ENCODE results near the gene RBBP9.
"Not testable (repeated sequence)": the region's sequence is repeated elsewhere in the genome, so short reads cannot be mapped to it uniquely, and the experiment has no call there.

RBBP9 gene

DNA sequence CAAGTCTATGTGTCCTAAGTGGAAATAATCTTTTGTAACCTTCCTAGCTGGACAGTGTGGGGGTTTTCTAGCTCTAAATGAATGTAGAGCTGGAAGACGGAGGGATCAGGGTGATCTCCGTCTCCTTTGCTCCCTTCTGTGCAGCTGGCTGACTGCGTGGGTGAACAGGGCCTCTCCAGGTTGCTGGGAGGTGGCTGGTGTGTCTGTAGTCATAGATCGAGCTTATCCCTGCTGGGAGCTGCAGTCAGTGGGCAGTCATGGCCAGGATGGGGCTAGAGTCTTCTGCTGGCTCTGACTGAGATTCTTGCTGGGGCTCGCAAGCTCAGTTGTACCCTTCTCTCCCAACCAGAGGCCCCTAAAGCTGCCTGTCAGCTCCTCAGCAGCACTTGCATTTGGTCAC lies 17.1 kb upstream of the RBBP9 start:
- no peak overlapping the region for H3K4me3 ChIP-seq
- TF ChIP-seq FOXP2 (optimal IDR thresholded peaks at IDR 0.05; ENCODE audit: control extremely low read depth, extremely low read length, insufficient read depth) (no peak), POLR2AphosphoS5 (IDR thresholded peaks at IDR 0.05; ENCODE audit: borderline replicate concordance, low read depth, low read length) (no peak), EZH2 (IDR thresholded peaks at IDR 0.05) (no peak)

DNA sequence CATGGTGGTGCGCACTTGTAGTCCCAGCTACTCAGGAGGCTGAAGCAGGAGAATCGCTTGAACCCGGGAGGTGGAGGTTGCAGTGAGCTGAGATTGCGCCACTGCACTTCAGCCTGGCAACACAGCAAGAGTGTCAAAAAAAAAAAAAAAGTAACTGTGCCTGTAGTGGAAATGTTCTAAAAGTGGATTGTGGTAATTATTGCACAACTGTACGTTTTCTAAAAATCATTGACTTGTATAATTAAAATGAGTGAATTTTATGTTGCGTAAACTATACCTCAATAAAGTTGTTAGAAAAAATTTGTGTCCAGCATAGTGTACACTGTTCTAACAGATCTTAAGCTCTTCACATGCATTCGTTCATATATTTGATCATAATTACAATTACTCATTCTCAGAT lies 16.2 kb upstream of the RBBP9 start:
- no peak for DNase-seq (ENCODE audit: low read depth, low spot score)
- TF ChIP-seq FOXP2 (optimal IDR thresholded peaks at IDR 0.05; ENCODE audit: control extremely low read depth, extremely low read length, insufficient read depth) (no peak), POLR2AphosphoS5 (IDR thresholded peaks at IDR 0.05; ENCODE audit: borderline replicate concordance, low read depth, low read length) (no peak), EZH2 (IDR thresholded peaks at IDR 0.05) (no peak)
- Histone ChIP-seq H3K36me3 (ENCODE audit: insufficient read depth, low read length) (peaks cover 57% of the 10 kb centered on the region), H3K9ac (ENCODE audit: insufficient read length) (no peak overlapping the region), H3K27ac (no peak overlapping the region), H3K9me3 (ENCODE audit: low read depth, low read length) (no peaks in the 10 kb centered on the region), H3K4me3 (no peak overlapping the region)

More for the DNA sequence above, 17.1 kb upstream of the RBBP9 start:
- no peak for DNase-seq (ENCODE audit: low read depth, low spot score)
- H3K9me3 ChIP-seq (ENCODE audit: low read depth, low read length) = no peaks in the 10 kb centered on the region
- H3K27ac ChIP-seq = no peak overlapping the region
- H3K9ac ChIP-seq (ENCODE audit: insufficient read length) = no peak overlapping the region
- H3K36me3 ChIP-seq (ENCODE audit: insufficient read depth, low read length) = peaks cover 57% of the 10 kb centered on the region

DNA sequence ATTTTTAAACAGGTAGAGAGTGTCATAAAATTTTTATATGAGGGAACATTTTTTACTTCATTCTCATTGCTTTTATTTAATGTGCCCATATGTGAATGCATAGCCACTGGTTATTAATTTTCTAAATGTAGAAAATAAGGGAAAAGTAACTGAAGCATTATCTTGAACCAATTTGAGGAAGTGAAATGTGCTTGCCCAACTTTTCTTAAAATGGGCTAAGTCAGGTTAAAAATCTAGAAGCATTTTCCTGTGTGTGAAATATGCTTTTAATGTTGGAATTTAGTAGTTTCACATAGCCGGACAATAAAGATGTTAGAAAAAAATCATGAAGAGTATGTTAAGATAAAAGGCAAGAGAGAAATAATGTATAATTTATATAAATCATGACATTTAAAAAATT lies 14.5 kb upstream of the RBBP9 start:
- Histone ChIP-seq H3K9me3 (ENCODE audit: low read depth, low read length) (no peaks in the 10 kb centered on the region), H3K27ac (no peak overlapping the region), H3K9ac (ENCODE audit: insufficient read length) (peak overlapping the region; percentile 37), H3K36me3 (ENCODE audit: insufficient read depth, low read length) (peaks cover 53% of the 10 kb centered on the region), H3K4me3 (no peak overlapping the region)
- DNase-seq (ENCODE audit: low read depth, low spot score) = no peak
- no peak for TF ChIP-seq FOXP2 (optimal IDR thresholded peaks at IDR 0.05; ENCODE audit: control extremely low read depth, extremely low read length, insufficient read depth)
- no peak for TF ChIP-seq EZH2 (IDR thresholded peaks at IDR 0.05)
- TF ChIP-seq POLR2AphosphoS5 (IDR thresholded peaks at IDR 0.05; ENCODE audit: borderline replicate concordance, low read depth, low read length) = no peak

DNA sequence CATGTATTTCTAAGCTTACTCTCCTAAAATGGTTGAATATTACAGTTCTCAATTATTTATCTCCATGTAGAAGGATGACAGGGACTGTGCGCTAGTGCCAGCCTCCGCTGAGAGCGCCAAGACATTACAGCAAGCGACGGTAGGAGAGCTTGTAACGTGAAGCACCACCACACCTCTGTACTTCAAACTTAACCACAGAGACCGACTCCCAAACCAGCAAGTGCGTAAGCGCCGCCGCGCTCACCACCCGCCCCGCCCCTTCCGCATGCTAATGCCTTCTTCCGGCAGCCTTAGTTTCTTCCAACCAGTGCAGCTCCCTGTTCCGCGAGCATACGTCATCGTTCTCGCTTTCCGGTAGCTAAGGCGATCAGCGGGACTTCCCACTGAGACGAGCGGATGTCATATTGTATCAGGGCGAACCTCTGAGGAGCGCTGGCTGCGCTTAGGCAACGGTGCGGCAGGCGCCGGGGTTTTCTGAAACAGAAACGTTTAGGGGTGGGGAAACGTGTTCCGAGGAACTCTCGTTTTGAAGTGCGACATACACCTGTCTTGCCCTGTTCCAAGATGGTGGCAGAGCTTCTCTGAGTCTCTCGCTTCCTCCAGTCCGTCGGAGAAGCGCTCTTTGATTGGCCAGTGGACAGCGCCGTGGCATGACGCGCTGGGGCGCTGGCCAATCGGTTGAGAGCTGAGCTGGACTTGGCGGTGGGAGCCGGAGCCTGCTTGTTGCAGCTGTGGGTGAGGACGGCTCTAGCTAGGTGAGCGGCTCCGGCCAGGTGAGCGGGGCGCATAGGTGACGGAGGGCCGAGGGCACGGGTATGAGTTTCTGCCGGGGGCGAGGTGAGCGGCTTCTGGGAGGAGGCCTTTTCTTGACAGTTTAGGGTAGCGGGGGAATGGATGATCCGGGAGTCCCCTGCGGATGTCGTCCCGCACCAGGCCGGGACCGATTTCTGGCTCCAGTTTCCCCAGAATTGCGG lies 10.5 kb upstream of the RBBP9 start, which contains the start of gene SEC23B:
SEC23B (plus strand) TSS at position 723 of the 974 bp plus-strand sequence. CDS start 2,896 bp downstream, outside the sequence.
- H3K9ac ChIP-seq (ENCODE audit: insufficient read length) = peak within 1 kb of the TSS; percentile 85
- peaks cover 29% of the 10 kb centered on the region for H3K36me3 ChIP-seq (ENCODE audit: insufficient read depth, low read length)
- no peaks in the 10 kb centered on the region for H3K9me3 ChIP-seq (ENCODE audit: low read depth, low read length)
- H3K4me3 ChIP-seq = peak within 1 kb of the TSS; percentile 87
- peak within 1 kb of the TSS; percentile 97 for H3K27ac ChIP-seq
- DNase-seq (ENCODE audit: low read depth, low spot score) = peak; percentile 95
- TF ChIP-seq POLR2AphosphoS5 (IDR thresholded peaks at IDR 0.05; ENCODE audit: borderline replicate concordance, low read depth, low read length) = peak; percentile 88
- TF ChIP-seq FOXP2 (optimal IDR thresholded peaks at IDR 0.05; ENCODE audit: control extremely low read depth, extremely low read length, insufficient read depth) = peak; percentile 42
- no peak for TF ChIP-seq EZH2 (IDR thresholded peaks at IDR 0.05)

DNA sequence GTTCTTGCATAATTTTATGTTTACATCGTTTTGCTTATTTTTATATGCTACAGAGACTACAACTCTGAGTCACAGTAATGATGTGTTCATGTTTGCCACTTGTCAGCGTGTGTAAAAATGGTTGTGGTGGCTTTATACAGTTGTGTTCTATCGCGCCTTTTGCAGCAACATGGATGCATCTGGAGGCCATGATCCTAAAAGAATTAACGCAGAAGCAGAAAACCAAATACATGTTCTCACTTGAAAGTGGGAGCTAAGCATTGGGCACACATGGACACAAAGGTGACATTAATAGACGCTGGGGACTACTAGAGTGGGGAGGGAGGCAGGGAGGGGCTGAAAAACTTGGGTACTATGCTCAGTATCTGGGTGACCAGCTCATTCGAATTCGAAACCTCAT lies 9.7 kb upstream of the RBBP9 start:
- Histone ChIP-seq H3K9ac (ENCODE audit: insufficient read length) (peak overlapping the region; percentile 85), H3K9me3 (ENCODE audit: low read depth, low read length) (no peaks in the 10 kb centered on the region), H3K27ac (peak overlapping the region; percentile 97; the same call in 1 of the 2 replicates), H3K36me3 (ENCODE audit: insufficient read depth, low read length) (peaks cover 26% of the 10 kb centered on the region), H3K4me3 (peak overlapping the region; percentile 87)
- no peak for DNase-seq (ENCODE audit: low read depth, low spot score)
- no peak for TF ChIP-seq FOXP2 (optimal IDR thresholded peaks at IDR 0.05; ENCODE audit: control extremely low read depth, extremely low read length, insufficient read depth)
- TF ChIP-seq POLR2AphosphoS5 (IDR thresholded peaks at IDR 0.05; ENCODE audit: borderline replicate concordance, low read depth, low read length) = no peak
- TF ChIP-seq EZH2 (IDR thresholded peaks at IDR 0.05) = no peak

DNA sequence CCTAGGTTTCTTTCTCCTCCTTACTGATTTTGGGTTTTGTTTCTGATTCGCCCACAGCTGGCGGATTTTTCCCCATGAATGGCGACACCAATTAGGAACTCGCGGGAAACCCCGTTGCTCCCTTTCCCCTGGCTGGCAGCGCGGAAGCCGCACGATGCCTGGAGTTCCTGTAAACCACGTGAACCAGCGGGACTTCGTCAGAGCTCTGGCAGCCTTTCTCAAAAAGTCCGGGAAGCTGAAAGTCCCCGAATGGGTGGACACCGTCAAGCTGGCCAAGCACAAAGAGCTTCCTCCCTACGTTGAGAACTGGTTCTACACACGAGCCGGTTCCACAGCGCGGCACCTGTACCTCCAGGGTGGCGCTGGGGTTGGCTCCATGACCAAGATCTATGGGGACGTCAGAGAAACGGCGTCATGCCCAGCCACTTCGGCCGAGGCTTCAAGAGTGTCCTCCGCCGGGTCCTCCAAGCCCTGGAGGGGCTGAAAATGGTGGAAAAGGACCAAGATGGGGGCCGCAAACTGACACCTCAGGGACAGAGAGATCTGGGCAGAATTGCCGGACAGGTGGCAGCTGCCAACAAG lies 7.5 kb upstream of the RBBP9 start:
- no peak for DNase-seq (ENCODE audit: low read depth, low spot score)
- Histone ChIP-seq H3K9me3 (ENCODE audit: low read depth, low read length) (no peaks in the 10 kb centered on the region), H3K36me3 (ENCODE audit: insufficient read depth, low read length) (peaks cover 4% of the 10 kb centered on the region; the same call in 1 of the 2 replicates), H3K4me3 (no peak overlapping the region), H3K27ac (no peak overlapping the region), H3K9ac (ENCODE audit: insufficient read length) (no peak overlapping the region)
- TF ChIP-seq POLR2AphosphoS5 (IDR thresholded peaks at IDR 0.05; ENCODE audit: borderline replicate concordance, low read depth, low read length) (no peak), FOXP2 (optimal IDR thresholded peaks at IDR 0.05; ENCODE audit: control extremely low read depth, extremely low read length, insufficient read depth) (no peak), EZH2 (IDR thresholded peaks at IDR 0.05) (no peak)

DNA sequence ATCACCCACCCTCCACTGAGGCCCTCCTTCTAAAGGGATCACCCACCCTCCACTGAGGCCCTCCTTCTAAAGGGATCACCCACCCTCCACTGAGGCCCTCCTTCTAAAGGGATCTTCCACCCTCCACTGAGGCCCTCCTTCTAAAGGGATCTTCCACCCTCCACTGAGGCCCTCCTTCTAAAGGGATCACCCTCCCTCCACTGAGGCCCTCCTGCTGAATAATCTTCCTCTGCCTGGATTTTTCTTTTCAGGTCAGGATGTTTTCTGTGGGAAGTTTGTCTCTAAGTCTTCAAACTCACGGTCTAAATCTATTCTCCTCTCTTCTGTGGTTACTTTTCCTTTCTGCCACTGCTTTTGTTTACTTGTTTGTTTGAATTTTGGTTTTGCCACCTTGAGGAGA lies 4.6 kb upstream of the RBBP9 start:
- H3K9me3 ChIP-seq (ENCODE audit: low read depth, low read length) = not testable (repeated sequence)

DNA sequence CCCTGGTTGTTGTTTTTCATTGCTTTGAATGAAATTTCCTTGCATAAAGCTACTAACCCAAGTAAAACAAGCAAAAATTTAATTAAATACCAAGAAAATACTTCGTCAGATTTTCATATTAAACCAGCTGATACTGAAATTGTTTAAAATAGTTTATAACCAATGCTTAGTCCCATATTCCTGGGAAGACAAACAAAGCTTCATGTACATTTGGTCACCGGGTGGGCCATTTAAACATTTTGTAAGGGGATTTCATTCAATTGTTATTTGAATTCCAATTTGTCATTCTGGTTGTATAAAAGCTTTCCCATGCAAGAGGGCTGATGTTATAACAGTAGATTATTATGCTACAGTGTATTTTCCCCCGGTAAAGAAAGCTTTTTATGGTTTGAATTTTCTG lies 578 bp upstream of the RBBP9 start:
- no peak for DNase-seq (ENCODE audit: low read depth, low spot score)
- Histone ChIP-seq H3K9ac (ENCODE audit: insufficient read length) (peak overlapping the region; percentile 78), H3K36me3 (ENCODE audit: insufficient read depth, low read length) (peaks cover 11% of the 10 kb centered on the region; the same call in 1 of the 2 replicates), H3K9me3 (ENCODE audit: low read depth, low read length) (no peaks in the 10 kb centered on the region), H3K4me3 (peak overlapping the region; percentile 99), H3K27ac (peak overlapping the region; percentile 74)
- TF ChIP-seq POLR2AphosphoS5 (IDR thresholded peaks at IDR 0.05; ENCODE audit: borderline replicate concordance, low read depth, low read length) (no peak), EZH2 (IDR thresholded peaks at IDR 0.05) (no peak), FOXP2 (optimal IDR thresholded peaks at IDR 0.05; ENCODE audit: control extremely low read depth, extremely low read length, insufficient read depth) (no peak)

More for the DNA sequence above, 4.6 kb upstream of the RBBP9 start:
- not testable (repeated sequence) for H3K27ac ChIP-seq; H3K9ac ChIP-seq (ENCODE audit: insufficient read length); DNase-seq (ENCODE audit: low read depth, low spot score); H3K36me3 ChIP-seq (ENCODE audit: insufficient read depth, low read length); H3K4me3 ChIP-seq
